ENCODE results near the gene EFHC1.

Gene EFHC1

GRCh38 chr6:52502306-52503029 is 82.3 kb downstream of the EFHC1 start:
- no peak for DNase-seq (ENCODE audit: low read depth in 2 of 2)

GRCh38 chr6:52503323-52503747 is 83.2 kb downstream of the EFHC1 start:
- DNase-seq (ENCODE audit: low read depth in 2 of 2), result no peak

GRCh38 chr6:52503851-52504781 is 84.0 kb downstream of the EFHC1 start:
- no peak for DNase-seq (ENCODE audit: low read depth in 2 of 2)

- DNase-seq (ENCODE audit: low read depth in 2 of 2), result no peak
Measured at GRCh38 chr6:52504782-52505136, 84.6 kb downstream of the EFHC1 start.

GRCh38 chr6:52505726-52506409 is 85.7 kb downstream of the EFHC1 start:
- DNase-seq (ENCODE audit: low read depth in 2 of 2), result no peak

- no peak for DNase-seq (ENCODE audit: low read depth in 2 of 2)
Measured at GRCh38 chr6:52506476-52506875, 86.3 kb downstream of the EFHC1 start.

GRCh38 chr6:52507557-52508260 is 87.6 kb downstream of the EFHC1 start:
- peak; percentile 54 to 64 for DNase-seq (ENCODE audit: low read depth in 2 of 2)

GRCh38 chr6:52508261-52508739 is 88.2 kb downstream of the EFHC1 start:
- no peak for DNase-seq (ENCODE audit: low read depth in 2 of 2)

- no peak for DNase-seq (ENCODE audit: low read depth in 2 of 2)
Measured at GRCh38 chr6:52509281-52510212, 89.4 kb downstream of the EFHC1 start.

- no peak for DNase-seq (ENCODE audit: low read depth in 2 of 2)
Measured at GRCh38 chr6:52510213-52510562, 90.0 kb downstream of the EFHC1 start.

GRCh38 chr6:52511163-52511562 is 91.0 kb downstream of the EFHC1 start:
- DNase-seq (ENCODE audit: low read depth in 2 of 2), result no peak

GRCh38 chr6:52511572-52512151 is 91.5 kb downstream of the EFHC1 start:
- DNase-seq (ENCODE audit: low read depth in 2 of 2), result no peak

- DNase-seq (ENCODE audit: low read depth in 2 of 2), result no peak
Measured at GRCh38 chr6:52512199-52512598, 92.1 kb downstream of the EFHC1 start.

- no peak for DNase-seq (ENCODE audit: low read depth in 2 of 2)
Measured at GRCh38 chr6:52513464-52513863, 93.3 kb downstream of the EFHC1 start.

GRCh38 chr6:52513896-52514295 is 93.8 kb downstream of the EFHC1 start:
- DNase-seq (ENCODE audit: low read depth in 2 of 2), result no peak

GRCh38 chr6:52514514-52514913 is 94.4 kb downstream of the EFHC1 start:
- peak; percentile 80 to 82 for DNase-seq (ENCODE audit: low read depth in 2 of 2)

GRCh38 chr6:52515219-52515960 is 95.2 kb downstream of the EFHC1 start:
- DNase-seq (ENCODE audit: low read depth in 2 of 2), result no peak

- no peak for DNase-seq (ENCODE audit: low read depth in 2 of 2)
Measured at GRCh38 chr6:52516269-52516668, 96.1 kb downstream of the EFHC1 start.

GRCh38 chr6:52516943-52517342 is 96.8 kb downstream of the EFHC1 start:
- no peak for DNase-seq (ENCODE audit: low read depth in 2 of 2)
